ENCODE data around the gene MCC. TPM values are rescaled to one million over a fixed set of nuclear protein-coding genes. Genes with fewer than 3 reads are reported as not detected.

Gene MCC
- total RNA-seq, 2 donors from 2014 or later: 7.5 to 9.9 TPM

- intact Hi-C loops (cut with DNase I): no loop called here
- no peak overlapping the region for H3K27ac ChIP-seq
- ATAC-seq: no peak
- H3K9me3 ChIP-seq: no peaks in the 10 kb centered on the region
- no peak for TF ChIP-seq CTCF (IDR thresholded peaks at IDR 0.05)
- TF ChIP-seq POLR2A (IDR thresholded peaks at IDR 0.05): no peak
- WGBS, 2 donors: 60 to 61% methylated on average over 5 of the region's 5 CpGs
- H3K4me1 ChIP-seq: no peaks in the 10 kb centered on the region
- no peaks in the 10 kb centered on the region for H3K27me3 ChIP-seq
- no peak overlapping the region for H3K4me3 ChIP-seq
- DNase-seq: no peak
- no peaks in the 10 kb centered on the region for H3K36me3 ChIP-seq (replicated peaks in 1 of 2; ENCODE audit: insufficient read depth in 1 of 2, low read depth in 2 of 2)
These were observed 266.7 kb downstream of the MCC start for GRCh38 chr5:113221294-113222176.

- ATAC-seq: no peak
- H3K4me3 ChIP-seq: no peak overlapping the region
- H3K27ac ChIP-seq: no peak overlapping the region
- H3K4me1 ChIP-seq: no peaks in the 10 kb centered on the region
- H3K36me3 ChIP-seq (replicated peaks in 1 of 2; ENCODE audit: insufficient read depth in 1 of 2, low read depth in 2 of 2): no peaks in the 10 kb centered on the region
- no peaks in the 10 kb centered on the region for H3K27me3 ChIP-seq
- intact Hi-C loops (cut with DNase I): no loop called here
- no peaks in the 10 kb centered on the region for H3K9me3 ChIP-seq
- WGBS, 2 donors: 90 to 97% methylated on average over 2 to 3 of the region's 3 CpGs
- DNase-seq: no peak
- TF ChIP-seq CTCF (IDR thresholded peaks at IDR 0.05): no peak
- TF ChIP-seq POLR2A (IDR thresholded peaks at IDR 0.05): no peak
These were observed 268.6 kb downstream of the MCC start for GRCh38 chr5:113219695-113220094.

- ATAC-seq (no peak), DNase-seq (no peak)
- Histone ChIP-seq H3K4me1 (no peaks in the 10 kb centered on the region), H3K9me3 (no peaks in the 10 kb centered on the region), H3K27ac (no peak overlapping the region), H3K36me3 (replicated peaks in 1 of 2; ENCODE audit: insufficient read depth in 1 of 2, low read depth in 2 of 2) (no peaks in the 10 kb centered on the region), H3K27me3 (no peaks in the 10 kb centered on the region), H3K4me3 (no peak overlapping the region)
- no peak for TF ChIP-seq POLR2A (IDR thresholded peaks at IDR 0.05)
- no peak for TF ChIP-seq CTCF (IDR thresholded peaks at IDR 0.05)
- intact Hi-C loops (cut with DNase I): no loop called here
- 67 to 69% methylated on average over 7 of the region's 7 CpGs for WGBS, 2 donors
These were observed 269.2 kb downstream of the MCC start for GRCh38 chr5:113218906-113219517.

GRCh38 chr5:113218200-113218599 lies 270.1 kb downstream of the MCC start:
- no peak for DNase-seq
- no peak for ATAC-seq
- H3K27me3 ChIP-seq: no peaks in the 10 kb centered on the region
- H3K9me3 ChIP-seq: no peaks in the 10 kb centered on the region
- H3K4me1 ChIP-seq: peaks cover under 1% of the 10 kb centered on the region
- TF ChIP-seq CTCF (IDR thresholded peaks at IDR 0.05) (no peak), POLR2A (IDR thresholded peaks at IDR 0.05) (no peak)
- H3K4me3 ChIP-seq: no peak overlapping the region
- no peaks in the 10 kb centered on the region for H3K36me3 ChIP-seq (replicated peaks in 1 of 2; ENCODE audit: insufficient read depth in 1 of 2, low read depth in 2 of 2)
- intact Hi-C loops (cut with DNase I): no loop called here
- H3K27ac ChIP-seq: no peak overlapping the region
- WGBS, 2 donors: 53 to 57% methylated on average over 8 of the region's 8 CpGs
